Right kidney (tissue), 9 donors: ENCODE results near the gene SPTLC2.
"Not testable (repeated sequence)": the region's sequence is repeated elsewhere in the genome, so short reads cannot be mapped to it uniquely, and the experiment has no call there.

ENCODE experiments used
- DNase-seq: peaks from one replicate; pipeline ENCODE4 v3.0.0-alpha.2; 2016
- long read RNA-seq, 8 donors: transcript quantifications; one replicate each; lab custom pipeline, GENCODE V29; 2026

SPTLC2 gene
- long read RNA-seq, donor 1, full-length matches to known transcripts, result 14 of 19 reads
- long read RNA-seq, donor 1, partial matches to known transcripts, result 5 of 19 reads
- long read RNA-seq, donor 1, other reads (novel, unspliced or antisense), result 0 of 19 reads
- long read RNA-seq, donor 2, full-length matches to known transcripts, result 7 of 7 reads
- long read RNA-seq, donor 2, partial matches to known transcripts, result 0 of 7 reads
- long read RNA-seq, donor 2, other reads (novel, unspliced or antisense), result 0 of 7 reads
- long read RNA-seq, donor 3, full-length matches to known transcripts, result 5 of 5 reads
- long read RNA-seq, donor 3, partial matches to known transcripts, result 0 of 5 reads
- long read RNA-seq, donor 3, other reads (novel, unspliced or antisense), result 0 of 5 reads
- long read RNA-seq, donor 4, full-length matches to known transcripts, result 10 of 10 reads
- long read RNA-seq, donor 4, partial matches to known transcripts, result 0 of 10 reads
- long read RNA-seq, donor 4, other reads (novel, unspliced or antisense), result 0 of 10 reads
- long read RNA-seq, donor 5, full-length matches to known transcripts, result 19 of 19 reads
- long read RNA-seq, donor 5, partial matches to known transcripts, result 0 of 19 reads
- long read RNA-seq, donor 5, other reads (novel, unspliced or antisense), result 0 of 19 reads
- long read RNA-seq, donor 6, full-length matches to known transcripts, result 16 of 16 reads
- long read RNA-seq, donor 6, partial matches to known transcripts, result 0 of 16 reads
- long read RNA-seq, donor 6, other reads (novel, unspliced or antisense), result 0 of 16 reads
- long read RNA-seq, donor 7, result 0 reads
- long read RNA-seq, donor 8, full-length matches to known transcripts, result 13 of 13 reads
- long read RNA-seq, donor 8, partial matches to known transcripts, result 0 of 13 reads
- long read RNA-seq, donor 8, other reads (novel, unspliced or antisense), result 0 of 13 reads

DNA sequence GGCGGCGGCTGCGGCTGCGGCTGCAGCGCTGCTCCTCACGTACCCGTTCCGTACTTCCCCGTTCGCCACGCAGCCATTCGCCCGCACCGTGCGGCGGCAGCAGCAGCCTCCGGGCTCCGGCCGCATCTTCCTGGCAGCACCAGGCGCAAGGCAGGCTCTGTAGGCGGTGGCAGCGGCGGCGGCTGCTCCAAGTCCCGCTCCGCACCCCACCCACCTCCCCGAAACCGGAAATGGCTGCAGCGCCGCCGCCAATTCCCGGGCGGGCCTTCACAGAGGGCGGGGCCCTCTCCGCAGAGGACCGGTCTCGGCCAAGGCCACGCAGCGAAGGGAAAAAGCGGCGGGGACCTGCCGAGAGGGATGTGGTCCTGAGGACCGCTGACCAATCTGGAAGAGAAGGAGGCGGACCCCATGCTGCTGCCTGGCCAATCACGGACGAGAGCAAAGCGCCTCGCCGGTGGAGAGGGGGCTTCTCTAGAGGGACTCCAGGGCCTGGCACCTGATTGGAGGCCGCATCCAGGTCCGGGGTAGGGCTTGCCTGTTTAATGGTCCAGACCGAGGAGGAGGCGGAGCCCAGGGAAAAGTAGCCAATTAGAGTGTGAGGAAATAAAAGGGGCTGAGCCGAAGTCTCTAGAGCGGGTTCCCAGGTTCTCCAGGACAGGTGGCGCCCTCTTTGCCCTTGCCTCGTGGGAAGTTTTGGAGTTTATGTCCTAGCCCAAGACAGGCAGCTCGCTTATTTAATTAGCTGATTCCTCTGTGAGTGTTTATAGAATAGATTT, at the start of gene SPTLC2:
SPTLC2 (minus strand) TSS at position 184 of the 776 bp plus-strand sequence; CDS start at position 126, 58 bp downstream.
- DNase-seq, result peak; percentile 95

GRCh38 chr14:77663293-77663692, 46.9 kb upstream of the SPTLC2 start:
- DNase-seq, result no peak

GRCh38 chr14:77661562-77661961, 45.1 kb upstream of the SPTLC2 start:
- not testable (repeated sequence) for DNase-seq

- no peak for DNase-seq
Observed at GRCh38 chr14:77660754-77661153, 44.3 kb upstream of the SPTLC2 start.

GRCh38 chr14:77659831-77660230, 43.4 kb upstream of the SPTLC2 start:
- no peak for DNase-seq

DNA sequence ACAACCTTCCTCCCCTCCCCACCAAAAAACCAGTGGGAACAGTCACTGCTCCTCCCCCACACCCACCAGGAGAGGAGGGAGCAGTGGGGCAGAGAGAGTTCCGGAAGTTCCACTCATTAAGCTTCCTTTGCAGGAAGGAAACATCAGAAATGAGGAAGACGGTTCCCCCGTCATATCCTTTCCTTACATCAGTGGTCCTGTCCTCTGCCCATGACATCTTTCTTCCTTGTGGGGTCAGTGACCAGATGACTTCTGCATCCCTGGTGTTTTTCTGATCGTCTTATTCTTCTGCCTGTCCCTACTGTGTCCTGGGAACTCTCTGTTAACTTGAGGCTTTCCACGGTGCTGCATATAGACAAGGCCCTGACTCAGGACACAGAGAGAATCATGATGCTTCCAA, 40.8 kb upstream of the SPTLC2 start:
- no peak for DNase-seq

GRCh38 chr14:77654001-77654441, 37.6 kb upstream of the SPTLC2 start:
- DNase-seq, result no peak

GRCh38 chr14:77649326-77649725, 32.9 kb upstream of the SPTLC2 start:
- DNase-seq, result no peak

DNA sequence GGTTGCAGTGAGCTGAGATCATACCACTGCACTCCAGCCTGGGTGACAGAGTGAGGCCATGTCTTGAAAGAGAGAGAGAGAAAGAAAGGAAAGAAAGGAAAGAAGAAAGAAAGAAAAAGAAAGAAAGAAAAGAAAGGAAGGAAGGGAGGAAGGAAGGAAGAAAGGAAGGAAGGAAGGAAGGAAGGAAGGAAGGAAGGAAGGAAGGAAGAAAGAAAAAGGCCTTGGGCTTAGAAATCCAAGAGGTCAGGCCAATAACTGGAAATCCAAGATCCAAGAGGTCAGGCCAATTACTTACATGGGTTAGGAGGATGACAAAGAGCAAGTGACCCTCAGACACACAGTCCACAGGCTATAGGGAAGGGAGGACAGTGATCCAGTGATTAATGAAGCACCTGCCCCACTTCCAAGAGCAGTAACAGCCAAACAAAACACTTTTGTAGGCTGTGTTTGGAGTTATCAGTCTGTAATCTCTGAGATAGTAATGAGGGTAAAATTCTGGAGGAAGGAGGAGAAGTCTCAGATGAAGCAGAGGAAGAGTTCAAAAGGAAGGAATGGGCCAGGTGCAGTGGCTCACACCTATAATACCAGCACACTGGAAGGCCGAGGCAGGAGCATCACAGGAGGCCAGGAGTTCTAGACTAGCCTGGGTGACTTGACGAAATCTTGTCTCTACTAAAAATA, 32.2 kb upstream of the SPTLC2 start:
- DNase-seq, result no peak

DNA sequence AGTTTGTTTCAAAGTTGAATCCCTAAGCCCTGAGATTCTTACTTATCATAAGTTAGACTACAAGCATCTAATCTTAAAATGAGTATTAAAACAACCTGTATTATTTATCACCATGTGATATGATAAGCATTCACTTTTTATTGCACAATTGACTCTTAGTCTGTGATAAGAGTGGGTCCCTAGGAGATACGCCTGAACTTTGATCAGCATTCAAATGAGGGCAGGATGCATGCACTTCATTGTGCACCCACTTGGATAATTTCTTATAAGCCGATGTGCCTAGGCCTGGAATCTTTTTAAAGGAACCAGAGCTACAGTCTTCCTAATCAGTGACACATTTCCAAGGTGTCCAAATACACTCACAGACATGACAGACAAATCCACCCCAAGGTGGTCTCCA, 31.4 kb upstream of the SPTLC2 start:
- DNase-seq, result no peak

DNA sequence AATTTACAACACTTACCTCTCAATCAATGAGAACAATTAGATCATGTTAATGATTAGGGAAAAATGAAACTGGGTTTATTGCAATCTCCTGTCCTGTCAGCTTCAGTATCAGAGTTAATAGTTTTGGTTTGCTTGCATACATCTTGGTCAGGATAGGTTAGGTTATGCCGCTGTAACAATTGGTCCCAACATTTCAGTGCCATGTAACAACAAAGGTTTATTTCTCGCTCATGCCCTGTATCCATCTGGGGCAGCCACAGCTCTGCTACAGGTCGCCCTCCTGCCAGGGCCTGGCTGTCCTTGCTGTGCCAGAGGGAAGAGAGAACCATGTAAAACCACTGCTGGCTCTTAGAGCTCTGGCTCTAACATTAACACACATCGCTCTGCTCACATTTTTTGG, 30.5 kb upstream of the SPTLC2 start:
- DNase-seq, result no peak

DNA sequence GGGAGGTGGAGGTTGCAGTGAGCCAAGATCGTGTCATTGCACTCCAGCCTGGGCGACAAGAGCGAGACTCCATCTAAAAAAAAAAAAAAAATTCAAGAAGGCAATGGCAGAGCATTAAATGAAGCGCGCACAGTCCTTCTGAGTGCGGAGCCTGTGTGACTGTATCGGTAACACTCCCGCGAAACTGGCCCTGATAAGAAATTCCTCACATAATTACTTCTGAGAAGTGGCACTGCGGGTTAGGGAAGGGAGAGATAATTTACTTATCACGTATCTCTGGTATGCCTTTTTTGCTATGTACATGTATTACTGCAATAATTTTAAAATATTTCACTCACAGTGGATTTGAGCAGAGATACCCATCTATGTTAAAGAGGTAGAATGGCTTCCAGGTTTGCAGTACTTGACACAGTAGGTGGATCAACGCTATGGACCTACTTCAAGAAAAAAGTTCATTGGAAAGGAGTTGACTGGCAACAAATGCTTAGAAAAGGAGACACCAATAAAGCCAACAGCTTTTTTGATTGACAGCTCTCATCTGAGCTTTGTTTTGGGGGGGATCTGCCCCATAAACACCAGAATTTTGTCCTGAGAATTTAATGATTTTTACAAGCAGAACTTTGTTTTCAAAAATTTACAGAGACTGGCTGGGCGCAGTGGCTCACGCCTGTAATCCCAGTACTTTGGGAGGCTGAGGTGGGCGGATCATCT, 29.2 kb upstream of the SPTLC2 start:
- no peak for DNase-seq

DNA sequence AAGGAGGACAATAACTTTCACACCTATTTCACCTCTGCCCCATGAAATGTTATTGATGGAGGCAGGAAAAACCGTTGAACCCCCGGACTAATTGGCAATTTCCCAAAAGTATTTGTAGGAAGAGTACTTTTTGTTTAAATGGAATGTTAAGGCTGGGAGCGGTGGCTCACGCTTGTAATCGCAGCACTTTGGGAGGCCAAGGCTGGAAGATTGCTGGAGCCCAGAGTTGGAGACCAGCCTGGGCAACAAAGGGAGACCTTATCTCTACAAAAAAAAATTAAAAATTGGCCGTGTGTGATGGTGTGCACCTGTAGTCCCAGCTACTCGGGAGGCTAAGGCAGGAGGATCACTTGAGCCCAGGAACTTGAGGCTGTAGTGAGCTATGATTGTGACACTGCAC, 26.0 kb upstream of the SPTLC2 start:
- DNase-seq, result no peak

DNA sequence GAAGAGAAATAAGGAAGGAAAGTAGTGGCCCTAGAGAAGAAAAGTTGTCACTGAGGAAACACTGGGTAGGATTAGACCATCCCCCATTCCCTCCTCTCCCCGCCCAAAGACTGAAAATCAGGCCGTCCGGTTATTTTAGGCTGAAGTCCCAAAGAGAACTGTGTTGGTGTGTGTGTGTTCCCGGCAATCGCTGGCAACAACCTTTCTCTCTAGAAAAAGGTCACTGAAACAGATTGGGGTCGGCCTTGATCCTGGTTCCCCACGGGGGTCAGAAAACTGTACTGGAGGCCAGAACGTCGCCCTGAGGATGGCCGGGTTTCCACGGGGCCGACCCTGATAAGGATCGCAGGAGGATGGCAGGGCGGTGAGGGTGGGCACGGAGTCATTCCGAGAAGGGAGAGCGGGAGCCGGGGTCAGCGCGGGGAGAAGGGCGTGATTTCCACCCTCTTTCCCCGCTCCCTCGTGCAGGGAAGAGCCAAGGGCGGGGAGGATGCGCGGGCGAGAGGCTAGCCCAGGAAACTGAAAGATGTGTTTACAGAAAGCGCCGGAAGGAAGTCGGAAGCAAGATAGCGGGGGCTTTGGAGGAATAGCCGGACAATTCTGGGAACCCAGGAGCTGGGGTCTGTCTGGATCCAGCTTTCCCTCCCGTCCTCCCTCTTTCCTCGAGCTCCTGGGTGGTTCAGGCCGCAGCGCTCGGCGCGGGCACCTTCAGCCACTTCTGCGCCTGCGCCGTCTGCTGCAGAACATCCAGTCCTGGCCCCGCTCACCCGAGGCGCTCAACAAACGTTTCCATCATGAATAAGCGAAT, 25.3 kb upstream of the SPTLC2 start:
- DNase-seq, result peak; percentile 85

GRCh38 chr14:77640756-77641533, 24.5 kb upstream of the SPTLC2 start:
- DNase-seq, result peak; percentile 52

DNA sequence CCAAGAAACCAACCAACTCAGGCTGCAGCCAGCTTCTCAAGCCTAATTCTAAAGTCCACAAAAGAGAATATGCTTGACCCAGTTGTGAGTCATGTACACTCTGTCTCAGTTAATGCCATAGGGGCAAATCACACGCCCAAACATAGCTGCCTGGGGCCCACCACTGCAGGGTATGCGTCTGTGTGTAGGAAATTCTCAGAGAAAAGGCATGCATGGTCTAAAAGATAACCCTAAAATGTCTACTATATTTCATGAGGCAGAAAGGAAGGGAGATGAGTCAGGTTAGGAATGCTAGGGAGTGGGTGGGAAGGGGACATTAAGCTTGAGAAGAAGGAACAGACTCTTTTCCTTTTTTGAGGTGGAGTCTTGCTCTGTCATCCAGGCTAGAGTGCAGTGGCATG, 22.3 kb upstream of the SPTLC2 start:
- DNase-seq, result no peak

GRCh38 chr14:77635869-77636268, 19.4 kb upstream of the SPTLC2 start:
- DNase-seq, result not testable (repeated sequence)

DNA sequence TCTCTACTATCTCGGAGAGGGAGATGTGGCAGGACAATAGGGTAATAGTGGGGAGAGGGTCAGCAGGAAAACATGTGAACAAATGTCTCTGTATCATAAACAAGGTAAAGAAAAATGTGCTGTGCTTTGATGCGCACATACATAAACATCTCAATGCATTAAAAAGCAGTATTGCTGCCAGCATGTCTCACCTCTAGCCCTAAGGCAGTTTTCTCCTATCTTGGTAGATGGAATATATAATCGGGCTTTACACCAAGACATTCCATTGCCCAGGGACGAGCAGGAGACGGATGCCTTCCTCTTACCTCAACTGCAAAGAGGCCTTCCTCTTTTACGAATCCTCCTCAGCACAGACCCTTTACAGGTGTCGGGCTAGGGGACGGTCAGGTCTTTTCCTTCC, 19.0 kb upstream of the SPTLC2 start:
- DNase-seq, result not testable (repeated sequence)

DNA sequence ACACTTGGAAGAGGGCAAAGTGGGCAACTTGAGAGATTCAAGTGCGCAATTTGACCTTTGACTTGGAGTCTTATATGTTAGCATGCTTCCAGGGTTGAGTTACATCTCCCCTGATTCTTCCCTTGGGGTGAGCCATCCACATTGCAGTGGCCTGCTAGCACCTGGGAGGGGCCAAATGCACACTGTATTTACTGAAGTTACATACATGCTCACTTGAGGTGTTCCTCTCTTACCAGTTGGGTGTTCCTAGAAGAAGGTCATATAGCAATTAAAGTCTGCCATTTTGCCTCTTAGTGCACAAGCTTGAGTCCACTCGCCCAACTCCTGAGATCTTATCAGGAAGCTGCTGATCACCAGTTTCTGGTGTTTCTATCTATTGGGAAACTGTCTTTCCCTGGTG, 13.7 kb upstream of the SPTLC2 start:
- no peak for DNase-seq
